K562 (cell line): Measurements from ENCODE around the gene ARHGEF40. TPM values are rescaled to one million over a fixed set of nuclear protein-coding genes. Genes with fewer than 3 reads are reported as not detected.

Experiments
- ARID4B ChIP-seq: sonication (generic); formaldehyde crosslinking; IDR thresholded peaks from 2 replicates; pipeline ENCODE4 v1.8.0; 2022; ENCODE audit warnings: mild to moderate bottlenecking, missing genetic modification reagents
- ATF2 ChIP-seq: sonication (generic); formaldehyde crosslinking; IDR thresholded peaks from 2 replicates; pipeline ENCODE4 v1.8.1; 2022; ENCODE audit warnings: missing genetic modification reagents
- BRF1 ChIP-seq: IDR thresholded peaks from 3 replicates; pipeline ENCODE4 v1.6.1; 2011; ENCODE audit warnings: borderline replicate concordance, mild to moderate bottlenecking; ENCODE audit not compliant: insufficient read length; ENCODE audit errors: extremely low read depth
- CEBPB ChIP-seq: fragments of 450-650 bp; IDR thresholded peaks from 2 replicates; pipeline ENCODE4 v1.6.1; 2016; ENCODE audit warnings: missing genetic modification characterization, missing compliant biosample characterization
- HMGN3 ChIP-seq: IDR thresholded peaks from 2 replicates; pipeline ENCODE4 v1.6.1; 2011; ENCODE audit warnings: borderline replicate concordance, low read depth, mild to moderate bottlenecking, mixed read lengths, low read length; ENCODE audit not compliant: insufficient read length; ENCODE audit errors: extremely low read depth
- KLF13 ChIP-seq: fragments of 450-650 bp; IDR thresholded peaks from 2 replicates; pipeline ENCODE4 v1.6.1; 2016; ENCODE audit warnings: missing genetic modification characterization, low read depth, mild to moderate bottlenecking, missing compliant biosample characterization, moderate library complexity, borderline replicate concordance
- MAFF ChIP-seq: IDR thresholded peaks from 2 replicates; pipeline ENCODE4 v1.6.1; 2012; ENCODE audit warnings: low read length, improper control_type of control experiment
- NEUROD1 ChIP-seq: fragments of 150-350 bp; IDR thresholded peaks from 2 replicates; pipeline ENCODE4 v1.6.1; 2014; ENCODE audit warnings: borderline replicate concordance, low read length, low read depth; ENCODE audit not compliant: partially characterized antibody
- RNF2 ChIP-seq: sonication (generic); IDR thresholded peaks from 2 replicates; pipeline ENCODE4 v1.6.1; 2016
- SP1 ChIP-seq: sonication (generic); formaldehyde crosslinking; IDR thresholded peaks from 2 replicates; pipeline ENCODE4 v1.8.1; 2022; ENCODE audit warnings: mild to moderate bottlenecking, missing genetic modification reagents
- SRSF9 ChIP-seq: fragments of 200-400 bp; formaldehyde crosslinking; IDR thresholded peaks from 2 replicates; pipeline ENCODE4 v1.6.1; 2017; ENCODE audit warnings: low read depth, low read length, borderline replicate concordance
- TCF7 ChIP-seq: sonication (generic); IDR thresholded peaks from 2 replicates; pipeline ENCODE4 v1.6.1; 2016; ENCODE audit warnings: antibody characterized with exemption, borderline replicate concordance
- TCF7L2 ChIP-seq: fragments of 150-350 bp; IDR thresholded peaks from 2 replicates; pipeline ENCODE4 v1.6.1; 2016; ENCODE audit warnings: low read depth, mild to moderate bottlenecking, low read length, moderate library complexity
- THAP7 ChIP-seq: fragments of 250-450 bp; sonication (Bioruptor Pico); IDR thresholded peaks from 2 replicates; pipeline ENCODE4 v1.5.0; 2021
- ZNF140 ChIP-seq: fragments of 250-450 bp; sonication (Bioruptor Pico); IDR thresholded peaks from 2 replicates; pipeline ENCODE4 v1.8.0; 2021; ENCODE audit warnings: moderate library complexity, mild to moderate bottlenecking, inconsistent platforms
- ZNF165 ChIP-seq: fragments of 250-450 bp; sonication (Bioruptor Pico); IDR thresholded peaks from 2 replicates; pipeline ENCODE4 v1.4.0; 2020; ENCODE audit warnings: borderline replicate concordance
- ZNF23 ChIP-seq: fragments of 250-450 bp; sonication (Bioruptor Pico); IDR thresholded peaks from 2 replicates; pipeline ENCODE4 v1.4.0; 2020; ENCODE audit warnings: mild to moderate bottlenecking
- ZNF232 ChIP-seq: sonication (generic); formaldehyde crosslinking; IDR thresholded peaks from 2 replicates; pipeline ENCODE4 v1.8.0; 2022; ENCODE audit warnings: mild to moderate bottlenecking, missing genetic modification reagents
- ZNF76 ChIP-seq: fragments of 250-450 bp; sonication (Bioruptor Pico); IDR thresholded peaks from 2 replicates; pipeline ENCODE4 v1.4.0; 2020; ENCODE audit warnings: mild to moderate bottlenecking, moderate library complexity, borderline replicate concordance
- polyA plus RNA-seq, 8 experiments: library from polyadenylated mRNA; depleted of rRNA in 4 of 8; stranded (reverse) in 5 of 8; unstranded in 3 of 8; fragments of >200 nt; fragmentation: Nextera tagmentation in 2 of 8; fragmentation: Illumina TruSeq in 1 of 8; extraction: Ambion mirVana in 2 of 8; extraction: Trizol in 1 of 8; gene quantifications; 2 replicates each; pipeline versions ENCODE4 v1.2.1 to v1.2.3, GENCODE V29; 2011 to 2014; ENCODE audit warnings: inconsistent platforms in 1 of 8, missing spikeins in 1 of 8
- total RNA-seq, 7 experiments: library from RNA; depleted of rRNA in 6 of 7; stranded (reverse); fragments of >200 nt in 6 of 7; fragmentation: Illumina TruSeq in 2 of 7; extraction: Trizol in 2 of 7; gene quantifications; 2 replicates each; pipeline versions ENCODE4 v1.2.1 to v1.2.3, GENCODE V29; 2011 to 2021; ENCODE audit warnings: low replicate concordance in 1 of 7

Gene ARHGEF40
- total and polyA plus RNA-seq, 9 of the 15 experiments (the other 6 are each of a cell fraction or from before 2014, with no cell fraction given) = 0.42 to 6.3 (median 3.8) TPM

DNA sequence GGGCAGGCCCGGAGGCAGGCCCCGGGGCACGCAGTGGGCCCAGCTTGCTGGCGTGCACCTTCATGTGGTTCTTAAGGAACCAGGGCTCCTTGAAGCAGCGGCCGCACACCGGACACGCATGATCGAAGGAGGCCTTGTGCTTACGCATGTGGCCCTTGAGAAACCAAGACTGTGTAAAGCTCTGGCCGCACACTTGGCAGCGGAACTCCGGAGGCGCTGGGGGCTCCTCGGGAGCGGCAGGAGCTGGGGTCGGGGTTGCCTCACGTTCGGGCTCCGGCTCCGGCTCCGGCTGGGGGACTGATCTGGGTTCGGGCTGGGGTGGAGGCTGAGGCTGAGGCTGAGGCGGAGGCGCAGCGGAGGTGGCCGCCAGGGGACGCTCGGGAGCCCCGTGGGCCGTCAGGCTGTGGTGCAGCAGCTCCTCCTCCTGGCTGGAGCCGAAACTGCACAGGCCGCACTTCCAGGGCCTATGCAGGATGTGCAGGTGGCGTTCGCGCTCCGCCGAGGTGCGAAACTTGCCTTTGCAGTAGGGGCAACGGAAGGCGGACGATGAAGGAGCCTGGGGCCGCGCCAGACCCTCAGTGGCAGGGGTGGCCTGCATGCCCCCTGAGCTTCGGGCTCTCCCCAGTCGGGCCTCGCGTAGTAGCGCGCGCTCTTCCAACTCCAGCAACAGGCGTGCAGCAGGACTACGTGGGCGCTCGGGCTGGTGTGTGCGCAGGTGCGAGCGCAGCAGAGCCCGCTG lies 22.3 kb downstream of the ARHGEF40 start (continued):
- TF ChIP-seq ARID4B (CRISPR knock-in tag) = no peak
- no peak for TF ChIP-seq HMGN3
- TF ChIP-seq RNF2 = no peak
- no peak for TF ChIP-seq ZNF23 (CRISPR knock-in tag)
- TF ChIP-seq ZNF232 (CRISPR knock-in tag) = no peak
- TF ChIP-seq ATF2 (CRISPR knock-in tag) = no peak
- TF ChIP-seq NEUROD1 = no peak
- TF ChIP-seq TCF7 = 0 out of 2 replicates have a peak, but pooled peaks have one; percentile 38
- TF ChIP-seq SP1 (CRISPR knock-in tag) = peak; percentile 39; the same call in 1 of the 2 replicates
- TF ChIP-seq ZNF140 (CRISPR knock-in tag) = no peak
- TF ChIP-seq TCF7L2 = no peak
- TF ChIP-seq ZNF165 (CRISPR knock-in tag) = no peak
- no peak for TF ChIP-seq MAFF
- no peak for TF ChIP-seq BRF1
- TF ChIP-seq CEBPB (tag) = no peak
- no peak for TF ChIP-seq THAP7 (CRISPR knock-in tag)
- TF ChIP-seq SRSF9 = no peak
- no peak for TF ChIP-seq ZNF76 (CRISPR knock-in tag)
- no peak for TF ChIP-seq KLF13
